HG02870 (cell line): Measurements from ENCODE around the gene CTXND1.

Experiments used
- ATAC-seq: cut with Tn5 transposase; IDR thresholded peaks from one replicate; pipeline ENCODE4 v1.9.1; 2021; ENCODE audit warnings: mild to moderate bottlenecking, moderate library complexity; ENCODE audit not compliant: unreplicated experiment

The CTXND1 gene

DNA sequence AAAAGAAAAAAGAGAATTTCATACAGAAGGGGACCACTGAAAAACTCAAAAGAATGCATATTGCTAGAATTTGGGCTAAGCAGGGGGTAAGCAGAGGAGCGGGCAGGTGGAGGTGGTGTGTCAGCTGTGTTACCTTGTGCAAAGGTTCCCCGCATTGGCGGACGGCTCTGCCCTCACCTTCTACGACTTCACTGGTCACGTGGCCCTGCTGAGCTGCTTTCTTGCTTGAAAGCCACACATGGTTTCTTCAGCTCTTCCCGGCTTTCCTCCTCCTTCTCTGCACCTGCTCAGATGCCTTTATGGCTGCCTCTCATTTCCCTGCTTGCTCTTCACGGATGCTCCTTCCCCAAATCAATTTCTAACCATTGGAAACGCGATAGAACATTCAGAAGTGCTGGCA, 68.7 kb downstream of the CTXND1 start:
- ATAC-seq = no peak

DNA sequence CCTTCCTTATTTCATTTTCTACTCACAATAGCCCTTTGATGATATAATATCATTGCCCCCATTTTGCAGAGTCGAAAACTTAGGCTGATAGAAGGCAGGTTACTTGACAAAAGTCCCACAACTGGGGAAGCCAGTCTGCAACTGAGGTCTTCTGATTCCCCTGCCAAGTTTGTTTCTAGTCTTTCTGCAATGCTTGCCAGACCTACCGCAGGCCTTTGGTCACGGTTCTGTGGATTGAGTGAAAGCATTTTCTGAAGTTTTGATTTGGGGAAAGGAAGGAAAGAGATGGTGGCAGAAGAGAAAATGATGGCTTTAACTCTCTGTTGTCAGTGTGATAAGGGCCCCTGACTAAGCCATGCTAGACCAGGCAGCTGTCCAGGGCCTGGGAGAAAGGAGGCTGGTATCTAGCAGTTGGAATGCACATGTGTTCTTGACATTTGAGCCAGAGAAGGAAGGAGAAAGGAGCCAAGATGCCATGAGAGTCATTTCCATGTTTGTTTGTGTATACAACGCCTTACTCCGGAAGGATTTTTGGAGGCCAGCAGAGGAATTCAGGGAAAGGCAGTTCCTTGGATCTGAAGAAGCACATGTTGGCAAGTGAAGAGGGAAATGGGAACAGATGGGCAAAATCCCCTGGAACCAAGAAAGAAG, 69.3 kb downstream of the CTXND1 start:
- no peak for ATAC-seq

- no peak for ATAC-seq
These were observed 71.0 kb downstream of the CTXND1 start for GRCh38 chr15:80180986-80181385.

DNA sequence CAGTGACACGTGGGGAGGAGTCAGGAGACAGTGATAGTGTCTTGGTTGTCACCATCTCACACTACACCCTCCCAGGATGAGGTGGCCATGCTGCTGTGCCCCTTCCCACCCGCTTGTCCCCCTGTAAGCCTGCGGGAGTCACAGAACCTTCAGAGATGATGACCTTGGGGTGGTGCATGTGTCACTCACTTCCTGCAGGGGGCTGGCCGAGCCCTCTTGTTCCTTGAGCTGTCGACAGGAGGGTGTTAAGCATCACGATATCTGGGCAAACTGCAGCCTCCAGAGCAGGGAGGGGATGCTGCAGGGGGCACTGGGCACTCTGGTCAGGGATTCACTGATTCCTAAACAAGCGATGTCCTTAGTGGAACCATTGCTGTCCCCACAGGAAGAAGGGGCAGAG, 71.5 kb downstream of the CTXND1 start:
- ATAC-seq = no peak

- ATAC-seq = no peak
These were observed 72.1 kb downstream of the CTXND1 start for GRCh38 chr15:80179935-80180334.

- ATAC-seq = no peak
These were observed 72.8 kb downstream of the CTXND1 start for GRCh38 chr15:80179025-80179759.

GRCh38 chr15:80177156-80177555, 74.9 kb downstream of the CTXND1 start:
- ATAC-seq = no peak

DNA sequence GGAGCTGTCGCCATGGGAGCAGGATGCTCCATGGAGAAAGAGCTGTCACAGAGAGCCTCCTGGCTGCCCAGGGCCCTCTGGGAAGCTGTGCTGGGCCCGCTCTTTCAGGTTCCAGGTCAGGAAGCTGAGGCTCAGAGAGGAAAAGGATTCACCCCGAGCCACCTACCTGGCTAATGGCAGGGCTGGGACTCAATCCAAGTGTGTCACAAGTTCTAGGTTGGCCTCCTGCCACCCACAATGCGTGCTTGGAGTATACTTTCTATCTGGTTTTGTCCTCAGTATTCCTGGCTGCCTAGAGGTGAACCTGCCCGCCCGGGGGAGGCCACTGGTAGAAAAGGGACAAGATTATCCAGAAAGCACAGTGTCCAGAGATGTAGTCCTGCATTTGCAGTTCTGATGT, 75.6 kb downstream of the CTXND1 start:
- ATAC-seq = no peak

GRCh38 chr15:80175436-80175835, 76.6 kb downstream of the CTXND1 start:
- no peak for ATAC-seq

DNA sequence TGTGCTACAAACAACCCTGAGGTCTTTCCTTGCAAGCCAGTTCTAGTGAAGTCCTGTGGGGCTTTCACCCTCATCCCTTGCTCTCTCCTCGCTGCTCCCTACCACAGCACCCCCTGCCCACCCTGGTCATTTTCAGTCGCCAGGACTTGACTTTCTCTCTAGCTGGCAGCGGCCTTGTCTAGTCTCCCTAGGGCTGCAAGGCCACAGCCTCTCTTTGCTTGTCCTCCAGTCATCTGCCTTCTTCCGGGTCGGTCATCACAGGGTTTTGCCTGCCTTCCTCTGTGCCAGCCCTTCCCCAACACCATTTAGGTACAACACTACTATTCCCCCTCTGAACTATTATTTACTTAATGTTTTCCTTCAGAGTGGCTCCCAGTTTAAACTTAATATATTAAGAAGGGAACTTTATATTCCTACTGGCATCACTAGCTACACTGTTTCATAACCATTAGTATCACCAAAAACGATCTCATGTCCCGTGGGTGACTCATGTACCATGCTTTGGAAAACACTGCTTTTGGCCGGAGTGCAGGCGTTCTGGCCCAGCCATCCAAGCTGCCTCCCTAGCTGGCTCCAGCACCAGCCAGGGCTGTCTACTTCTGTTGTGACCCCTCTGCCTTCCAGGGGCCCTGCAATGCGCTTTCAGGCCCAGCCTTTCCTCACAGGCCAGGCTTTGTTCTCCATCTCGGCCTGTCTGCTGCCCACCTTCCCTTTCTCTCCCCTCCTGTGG, 77.8 kb downstream of the CTXND1 start:
- ATAC-seq = no peak

DNA sequence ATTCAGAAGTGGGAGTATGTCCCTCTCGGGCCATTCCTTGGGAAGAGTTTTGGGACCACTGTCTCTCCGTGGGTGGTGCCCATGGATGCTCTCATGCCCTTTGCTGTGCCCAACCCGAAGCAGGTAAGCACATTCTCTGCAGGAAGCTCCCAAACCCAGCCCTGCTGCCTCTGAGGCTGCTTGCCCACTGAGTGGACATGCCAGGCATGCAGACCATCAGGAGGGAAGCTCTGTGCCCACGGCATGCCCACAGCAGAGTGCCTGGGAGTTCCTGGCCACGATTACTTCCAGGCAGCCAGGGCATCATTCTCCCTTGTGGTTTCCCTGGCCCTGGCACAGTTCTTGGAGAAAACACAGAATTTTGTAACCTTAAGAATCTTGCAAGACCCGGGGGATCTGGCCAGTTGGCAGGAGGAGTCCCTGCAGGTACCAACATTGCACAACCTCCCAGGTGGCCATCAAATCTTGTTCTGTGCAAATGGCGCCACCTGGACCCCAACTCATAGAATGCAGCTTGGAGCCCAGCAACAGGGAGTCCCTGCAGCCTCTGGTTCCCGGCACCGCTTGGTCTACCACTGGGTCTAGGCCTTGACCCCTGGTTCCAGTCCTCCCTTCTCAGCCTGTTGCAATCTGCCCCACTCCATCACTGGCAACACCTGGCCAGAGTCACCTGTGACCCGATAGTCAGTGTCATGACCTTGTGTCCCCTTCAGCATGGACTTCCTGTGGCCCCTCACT, 78.8 kb downstream of the CTXND1 start:
- no peak for ATAC-seq

DNA sequence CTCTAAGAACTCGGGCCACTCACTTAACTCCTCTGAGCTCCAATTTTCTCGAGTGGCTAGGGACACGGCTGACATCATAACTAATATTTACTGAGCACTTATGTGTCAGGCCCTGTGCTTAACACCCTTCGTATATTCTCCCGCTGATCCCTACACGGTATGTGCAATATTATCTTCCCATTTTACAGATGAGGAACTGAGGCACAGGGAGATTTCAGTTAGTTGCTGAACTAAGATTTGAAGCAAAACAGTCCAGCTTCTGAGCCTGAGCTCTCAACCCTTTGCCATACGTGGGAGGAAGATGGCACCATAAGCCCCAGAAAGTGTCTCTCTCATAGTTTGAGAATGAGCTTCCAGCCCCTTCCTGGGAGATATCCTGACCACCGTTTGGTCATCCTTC, 79.6 kb downstream of the CTXND1 start:
- no peak for ATAC-seq

GRCh38 chr15:80171787-80172186, 80.2 kb downstream of the CTXND1 start:
- no peak for ATAC-seq

GRCh38 chr15:80170596-80170995, 81.4 kb downstream of the CTXND1 start:
- no peak for ATAC-seq

- ATAC-seq = no peak
These were observed 82.2 kb downstream of the CTXND1 start for GRCh38 chr15:80169768-80170357.

GRCh38 chr15:80168421-80168820, 83.6 kb downstream of the CTXND1 start:
- no peak for ATAC-seq

GRCh38 chr15:80167936-80168335, 84.1 kb downstream of the CTXND1 start:
- ATAC-seq = no peak

- ATAC-seq = no peak
These were observed 88.1 kb downstream of the CTXND1 start for GRCh38 chr15:80163897-80164296.

DNA sequence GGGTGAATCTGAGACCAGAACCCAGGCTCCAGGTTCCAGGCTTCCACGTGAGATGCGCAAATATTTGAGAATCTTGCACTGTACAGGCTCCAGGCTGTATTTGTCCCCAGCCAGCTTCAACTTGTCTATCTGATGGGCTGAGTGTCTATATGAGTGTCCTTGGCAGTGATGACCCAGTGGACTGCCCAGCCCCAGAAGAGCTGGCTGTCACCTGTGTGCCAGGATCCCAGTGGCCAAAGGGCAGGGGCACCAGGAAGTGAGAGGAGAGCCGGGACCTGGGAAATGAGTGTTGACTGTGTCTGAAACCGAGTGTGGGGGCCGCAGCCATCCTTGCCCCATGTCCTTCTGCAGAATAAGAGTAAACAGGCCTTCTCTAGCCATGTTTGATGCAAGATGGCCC, 88.8 kb downstream of the CTXND1 start:
- ATAC-seq = no peak

GRCh38 chr15:80162059-80162554, 89.9 kb downstream of the CTXND1 start:
- no peak for ATAC-seq
